Measurements from ENCODE around the gene AATF.

Gene AATF

GRCh38 chr17:36931096-36931696 lies 17.6 kb upstream of the AATF start:
- no peak for DNase-seq (ENCODE audit: low spot score)

DNA sequence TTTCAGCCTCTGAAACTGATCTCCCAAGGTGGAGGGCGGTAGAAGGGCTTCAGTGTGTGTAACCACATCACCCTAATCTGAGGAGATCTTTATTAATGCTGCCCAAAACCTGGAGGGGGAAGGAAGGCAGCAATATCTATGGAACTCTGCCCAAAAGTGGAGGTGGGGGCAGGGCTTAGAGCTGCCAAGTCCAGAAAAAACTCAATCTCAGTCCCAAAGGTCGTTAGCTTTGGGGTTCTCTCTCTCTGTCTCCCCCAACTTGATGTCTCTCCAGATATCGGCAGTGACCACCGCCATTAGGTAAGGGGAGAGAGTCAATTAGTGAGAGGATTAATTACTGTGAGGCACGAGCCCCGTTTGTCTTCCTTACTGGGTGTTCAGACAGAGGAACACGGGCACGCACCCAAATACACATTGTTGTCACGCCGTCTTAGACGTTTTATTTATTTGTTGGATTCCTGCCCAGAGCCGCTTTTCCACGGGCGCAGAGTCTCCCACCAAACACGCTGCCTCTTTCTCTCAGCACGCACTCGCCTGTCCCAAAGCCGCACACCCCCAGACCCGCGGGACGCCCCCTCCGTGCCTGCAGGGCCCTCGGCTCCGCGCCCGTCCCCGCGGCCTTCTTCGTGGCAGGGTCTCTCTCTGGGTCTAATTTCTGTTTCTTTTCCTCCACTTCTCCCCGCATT lies 16.9 kb upstream of the AATF start:
- no peak for DNase-seq (ENCODE audit: low spot score)

DNA sequence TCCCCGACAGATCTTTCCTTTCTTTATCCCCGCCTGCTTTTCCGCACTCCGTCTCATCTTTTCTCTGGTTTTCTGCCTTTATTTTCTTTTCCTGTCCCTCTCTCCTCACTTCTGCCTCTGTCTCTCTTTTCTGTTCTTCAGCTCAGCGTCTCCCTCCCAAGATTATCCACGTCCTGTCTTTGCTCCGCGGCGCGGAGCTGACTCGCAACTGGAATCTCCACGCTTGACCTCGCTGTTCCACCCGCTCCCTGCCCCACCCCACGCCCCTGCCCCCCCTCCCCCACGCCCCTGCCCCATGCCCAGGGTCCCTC lies 16.4 kb upstream of the AATF start:
- no peak for DNase-seq (ENCODE audit: low spot score)

DNA sequence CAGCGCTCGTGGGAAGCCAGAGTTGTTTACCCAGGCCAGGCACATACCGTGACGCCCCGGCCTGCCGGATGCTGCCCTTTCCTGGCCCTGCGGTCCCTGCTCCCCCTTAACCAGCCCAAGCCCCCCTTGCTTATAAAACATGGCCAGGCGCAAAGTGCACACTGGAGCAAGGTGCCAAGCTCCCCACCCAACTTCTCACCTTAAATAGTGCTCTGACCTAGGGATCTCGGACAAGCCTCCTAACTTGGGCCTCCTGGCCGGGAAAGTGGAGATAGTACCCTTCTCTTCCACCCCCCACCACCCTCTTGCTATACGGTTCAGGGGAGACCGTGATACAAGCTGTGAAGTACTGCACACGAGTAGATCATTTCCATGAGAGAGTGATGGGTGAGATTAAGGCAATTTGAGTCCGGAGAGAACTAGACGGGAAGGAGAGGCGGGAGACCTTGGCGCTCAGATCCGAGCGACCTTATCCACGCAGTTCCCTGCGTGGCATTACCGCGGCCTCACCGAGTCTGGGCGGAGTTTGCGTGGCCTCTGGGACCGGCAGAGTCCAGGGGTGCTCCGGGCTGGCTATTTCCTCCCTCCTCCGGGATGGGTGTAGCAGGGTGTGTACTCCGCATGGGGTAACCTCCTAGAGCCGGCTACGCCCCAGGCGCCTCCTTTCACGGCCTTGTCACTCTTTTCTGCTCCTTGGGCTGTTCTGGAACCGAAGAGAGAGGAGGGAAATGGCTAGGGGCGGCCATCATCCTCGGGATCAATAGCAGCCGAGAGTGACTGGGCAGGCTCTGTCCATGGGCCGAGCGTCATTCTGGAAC lies 15.9 kb upstream of the AATF start:
- peak; percentile 43 for DNase-seq (ENCODE audit: low spot score)

- DNase-seq (ENCODE audit: low spot score): no peak
Observed at GRCh38 chr17:36933512-36934143, 15.1 kb upstream of the AATF start.

- peak; percentile 45 for DNase-seq (ENCODE audit: low spot score)
Observed at GRCh38 chr17:36934144-36934691, 14.5 kb upstream of the AATF start.

GRCh38 chr17:36934692-36935630 lies 13.8 kb upstream of the AATF start:
- peak; percentile 71 for DNase-seq (ENCODE audit: low spot score)

DNA sequence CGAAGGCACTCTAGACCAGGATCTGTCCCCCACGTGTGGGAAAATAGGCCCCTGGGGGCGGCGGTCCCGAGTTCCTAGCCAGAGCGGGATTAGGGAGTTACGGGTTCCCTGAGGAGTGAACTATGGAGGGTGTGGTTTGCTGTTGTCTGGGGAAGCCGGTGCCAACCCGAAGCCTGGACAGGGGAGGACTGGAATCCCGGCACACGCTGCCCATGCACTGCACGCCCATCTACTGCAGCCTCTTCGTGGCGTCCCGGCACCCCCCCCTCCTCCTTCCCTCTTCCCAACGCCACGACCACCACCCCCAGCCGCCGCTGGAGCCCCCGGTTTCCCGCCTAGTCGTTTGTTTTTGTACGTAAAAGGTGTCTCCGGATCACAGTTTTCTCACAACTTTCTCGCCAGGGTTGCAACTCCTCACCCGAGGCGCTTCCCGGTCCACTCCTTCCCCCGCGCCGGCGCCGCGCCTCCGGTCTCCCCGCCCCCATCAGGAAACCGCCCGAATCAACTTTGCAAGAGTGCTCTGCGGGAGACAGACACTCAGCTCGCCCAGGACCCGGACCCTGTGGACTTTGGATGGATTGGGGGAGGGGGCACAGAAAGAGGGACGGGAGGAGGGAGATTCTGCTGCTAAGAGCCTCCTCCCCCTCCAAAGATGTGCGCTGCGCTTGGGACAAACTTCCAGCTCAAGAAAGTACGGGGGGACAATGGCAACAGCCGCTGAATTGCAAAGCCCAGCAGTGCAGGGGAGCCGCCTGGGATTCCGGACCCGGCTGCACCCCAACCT lies 12.9 kb upstream of the AATF start:
- peak; percentile 50 for DNase-seq (ENCODE audit: low spot score)

- DNase-seq (ENCODE audit: low spot score): peak; percentile 70
Observed at GRCh38 chr17:36936455-36937000, 12.2 kb upstream of the AATF start.

GRCh38 chr17:36937001-36937958 lies 11.5 kb upstream of the AATF start, which contains the start of gene LHX1:
LHX1 (plus strand) TSS chr17:36937475; CDS start chr17:36938198, 723 bp downstream.
- DNase-seq (ENCODE audit: low spot score): peak; percentile 45

DNA sequence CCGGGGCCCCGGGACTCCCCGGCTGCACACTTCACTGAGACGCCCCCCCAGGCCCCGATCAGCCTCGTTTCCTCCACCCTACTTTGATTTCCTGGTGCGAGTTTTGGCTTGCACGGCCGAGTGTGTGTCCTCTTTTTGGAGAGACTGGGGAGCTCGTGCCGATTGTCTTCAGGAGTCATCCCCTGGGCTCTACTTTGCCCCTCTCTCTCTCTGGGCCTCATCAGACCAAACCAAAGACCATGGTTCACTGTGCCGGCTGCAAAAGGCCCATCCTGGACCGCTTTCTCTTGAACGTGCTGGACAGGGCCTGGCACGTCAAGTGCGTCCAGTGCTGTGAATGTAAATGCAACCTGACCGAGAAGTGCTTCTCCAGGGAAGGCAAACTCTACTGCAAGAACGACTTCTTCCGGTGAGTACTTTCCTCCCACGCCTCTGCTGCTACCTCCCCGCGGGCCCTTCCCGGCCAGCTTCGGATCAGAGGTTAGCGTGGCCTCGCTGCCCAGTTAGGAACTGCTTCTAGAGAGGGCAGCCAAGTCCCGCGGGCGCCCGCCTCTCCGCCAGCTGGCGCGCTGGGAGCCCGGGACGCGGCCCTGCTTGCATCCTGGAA lies 10.7 kb upstream of the AATF start:
- peak; percentile 47 for DNase-seq (ENCODE audit: low spot score)

DNA sequence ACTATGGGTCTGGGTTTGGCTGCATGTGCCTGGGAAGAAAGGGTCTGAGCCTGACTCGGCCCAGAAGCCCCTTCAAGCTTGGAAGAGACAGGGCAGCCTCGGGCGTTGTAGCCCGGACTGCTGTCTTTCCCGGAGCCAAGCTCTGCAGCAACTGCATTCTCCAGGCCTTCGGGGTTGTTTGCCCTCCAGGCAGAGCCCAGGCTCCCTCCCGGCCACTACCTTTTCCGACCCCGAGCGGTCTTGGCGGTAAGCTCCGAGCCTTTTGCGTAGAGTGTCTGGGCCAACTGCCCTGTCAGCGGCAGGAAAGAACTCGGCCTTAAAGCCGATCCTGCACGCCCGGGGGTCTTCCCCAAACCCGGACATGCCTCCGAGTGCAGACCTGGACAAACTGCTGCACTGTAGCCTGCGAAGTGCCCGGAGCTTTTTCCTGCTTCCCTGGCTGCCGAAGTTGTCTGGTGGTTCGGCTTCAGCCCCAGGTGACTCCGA lies 10.1 kb upstream of the AATF start:
- DNase-seq (ENCODE audit: low spot score): no peak

GRCh38 chr17:36939052-36939801 lies 9.5 kb upstream of the AATF start:
- no peak for DNase-seq (ENCODE audit: low spot score)

GRCh38 chr17:36939802-36940312 lies 8.9 kb upstream of the AATF start:
- peak; percentile 24 for DNase-seq (ENCODE audit: low spot score)

- no peak for DNase-seq (ENCODE audit: low spot score)
Observed at GRCh38 chr17:36940313-36941264, 8.2 kb upstream of the AATF start.

Measured in iPS-NIHi11 (cell line).